H1 (cell line): ENCODE results near the gene KLHDC8B. TPM values are rescaled to one million over a fixed set of nuclear protein-coding genes. Genes with fewer than 3 reads are reported as not detected.
A peak's percentile ranks its signal among the peaks of the same experiment; 100 is the strongest.

Experiments
- CTCF ChIA-PET: fragments of 300-600 bp; sonication (Branson Sonifier 250); formaldehyde crosslinking; loops from one replicate; lab custom pipeline; 2021; ENCODE audit not compliant: partially characterized antibody; lab: Charles Lee
- POLR2A ChIA-PET: fragments of 300-600 bp; sonication (Branson Sonifier 250); formaldehyde crosslinking; loops from one replicate; lab custom pipeline; 2021; ENCODE audit warnings: inconsistent platforms; ENCODE audit not compliant: partially characterized antibody; lab: Charles Lee
- DNase-seq, 2 experiments: peaks; one replicate each; pipeline versions ENCODE4 v3.0.0 to v3.0.0-alpha.2; 2010 to 2022; ENCODE audit warnings: low spot score in 2 of 2, low read depth in 1 of 2, mixed read lengths in 1 of 2
- FAIRE-seq: peaks from 2 replicates; lab custom pipeline; 2011; peaks lifted over from hg19 to GRCh38; lab: Jason Lieb, UNC
- H2AFZ ChIP-seq: 2 replicates; pipeline ENCODE4 v1.8.1; 2012; ENCODE audit warnings: low read length, inconsistent platforms
- H2AK5ac ChIP-seq: 2 replicates; pipeline ENCODE4 v1.6.1; 2013; ENCODE audit warnings: low read depth, low read length
- H2BK120ac ChIP-seq: replicated peaks from 2 replicates; pipeline ENCODE3; 2013; ENCODE audit warnings: low read depth, low read length, inconsistent platforms
- H2BK12ac ChIP-seq: 2 replicates; pipeline ENCODE4 v1.6.1; 2013; ENCODE audit warnings: low read depth, low read length
- H2BK15ac ChIP-seq: 2 replicates; pipeline ENCODE4 v1.6.1; 2013; ENCODE audit warnings: low read length
- H2BK20ac ChIP-seq: 2 replicates; pipeline ENCODE4 v1.6.1; 2013; ENCODE audit warnings: low read length
- H2BK5ac ChIP-seq: 2 replicates; pipeline ENCODE4 v1.6.1; 2013; ENCODE audit warnings: low read depth, low read length
- H3K14ac ChIP-seq: 2 replicates; pipeline ENCODE4 v1.6.1; 2013; ENCODE audit warnings: inconsistent platforms; ENCODE audit not compliant: insufficient read length
- H3K18ac ChIP-seq: 2 replicates; pipeline ENCODE4 v1.6.1; 2013; ENCODE audit warnings: low read length; ENCODE audit errors: extremely low read depth
- H3K23ac ChIP-seq: 2 replicates; pipeline ENCODE4 v1.6.1; 2013; ENCODE audit warnings: inconsistent platforms; ENCODE audit not compliant: insufficient read length
- H3K23me2 ChIP-seq: 2 replicates; pipeline ENCODE4 v1.6.1; 2013; ENCODE audit warnings: low read depth, low read length
- H3K27ac ChIP-seq: 2 replicates; pipeline ENCODE4 v1.6.1; 2011; ENCODE audit warnings: low read depth, low read length, inconsistent platforms
- H3K27me3 ChIP-seq, 4 experiments: replicated peaks in 1 of 4; 1 replicate in 1 of 4; 2 replicates in 3 of 4; pipeline versions ENCODE4 v1.6.1 to v1.8.1; 2011 to 2013; ENCODE audit warnings: low read length in 3 of 4, mild to moderate bottlenecking in 3 of 4, inconsistent platforms in 2 of 4, mixed read lengths in 2 of 4, moderate library complexity in 1 of 4; ENCODE audit not compliant: control insufficient read depth in 3 of 4, insufficient read depth in 3 of 4; ENCODE audit errors: extremely low read depth in 1 of 4
- H3K36me3 ChIP-seq, 4 experiments: 2 replicates each; pipeline versions ENCODE4 v1.6.1 to v1.8.1; 2011 to 2013; ENCODE audit warnings: mild to moderate bottlenecking in 4 of 4, low read length in 3 of 4, moderate library complexity in 2 of 4, control low read depth in 1 of 4, inconsistent platforms in 1 of 4; ENCODE audit not compliant: insufficient read depth in 4 of 4, control insufficient read depth in 2 of 4
- H3K4ac ChIP-seq: replicated peaks from 2 replicates; pipeline ENCODE3; 2013; ENCODE audit warnings: low read length, low read depth, mixed read lengths, inconsistent platforms; ENCODE audit not compliant: insufficient read length
- H3K4me1 ChIP-seq, 4 experiments: replicated peaks in 1 of 4; 1 replicate in 1 of 4; 2 replicates in 3 of 4; pipeline versions ENCODE4 v1.6.1 to v1.8.1; 2011 to 2013; ENCODE audit warnings: low read length in 3 of 4, inconsistent platforms in 2 of 4, mixed read lengths in 1 of 4; ENCODE audit not compliant: insufficient read depth in 4 of 4, control insufficient read depth in 3 of 4
- H3K4me2 ChIP-seq, 2 experiments: 2 replicates each; pipeline versions ENCODE4 v1.6.1 to v1.8.1; 2011 to 2013; ENCODE audit warnings: low read depth in 2 of 2, low read length in 2 of 2, control low read depth in 1 of 2, inconsistent platforms in 1 of 2, mild to moderate bottlenecking in 1 of 2; ENCODE audit not compliant: insufficient read depth in 1 of 2
- H3K4me3 ChIP-seq, 4 experiments: fragments of 200-600, 300-600 bp in 1 of 4; sonication (generic), shearing (Covaris generic), sonication (Bioruptor Twin) in 1 of 4; 2 replicates each; pipeline versions ENCODE4 v1.5.1 to v1.8.1; 2011 to 2016; ENCODE audit warnings: low read length in 4 of 4, low read depth in 3 of 4, control low read depth in 2 of 4, inconsistent platforms in 2 of 4, mild to moderate bottlenecking in 2 of 4, mixed read lengths in 1 of 4, moderate library complexity in 1 of 4; ENCODE audit not compliant: insufficient read depth in 2 of 4; ENCODE audit errors: extremely low read depth in 1 of 4
- H3K56ac ChIP-seq: replicated peaks from 2 replicates; pipeline ENCODE3; 2013; ENCODE audit warnings: low read depth, mild to moderate bottlenecking, mixed read lengths, low read length, inconsistent platforms; ENCODE audit not compliant: insufficient read length
- H3K79me1 ChIP-seq: 2 replicates; pipeline ENCODE4 v1.6.1; 2013; ENCODE audit warnings: low read depth, low read length, control low read depth
- H3K79me2 ChIP-seq, 2 experiments: 2 replicates each; pipeline versions ENCODE4 v1.6.1 to v1.8.1; 2012 to 2013; ENCODE audit warnings: low read length in 2 of 2, mild to moderate bottlenecking in 2 of 2, inconsistent platforms in 1 of 2; ENCODE audit not compliant: insufficient read depth in 2 of 2, control insufficient read depth in 1 of 2
- H3K9ac ChIP-seq, 4 experiments: replicated peaks in 1 of 4; 1 replicate in 1 of 4; 2 replicates in 3 of 4; pipeline versions ENCODE4 v1.6.1 to v1.8.1; 2011 to 2013; ENCODE audit warnings: low read depth in 3 of 4, low read length in 3 of 4, control low read depth in 2 of 4, mild to moderate bottlenecking in 2 of 4, moderate library complexity in 2 of 4, inconsistent platforms in 1 of 4; ENCODE audit errors: extremely low read depth in 1 of 4
- H3K9me3 ChIP-seq, 2 experiments: 2 replicates each; pipeline versions ENCODE4 v1.6.1 to v1.8.1; 2012 to 2013; ENCODE audit warnings: mild to moderate bottlenecking in 2 of 2, moderate library complexity in 2 of 2, control low read depth in 1 of 2, inconsistent platforms in 1 of 2, low read depth in 1 of 2, low read length in 1 of 2, mixed read lengths in 1 of 2; ENCODE audit not compliant: insufficient read depth in 2 of 2
- H4K20me1 ChIP-seq, 2 experiments: replicated peaks in 1 of 2; 2 replicates each; pipeline versions ENCODE3 to v1.8.1; 2011 to 2013; ENCODE audit warnings: inconsistent platforms in 2 of 2, low read length in 2 of 2, mild to moderate bottlenecking in 1 of 2; ENCODE audit not compliant: insufficient read depth in 2 of 2, control insufficient read depth in 1 of 2
- H4K5ac ChIP-seq: 2 replicates; pipeline ENCODE4 v1.6.1; 2013; ENCODE audit warnings: low read length, low read depth, mixed read lengths, inconsistent platforms; ENCODE audit not compliant: insufficient read length
- H4K8ac ChIP-seq: 2 replicates; pipeline ENCODE4 v1.8.0; 2013; ENCODE audit warnings: mild to moderate bottlenecking, moderate library complexity, low read length, inconsistent platforms; ENCODE audit not compliant: insufficient read depth; ENCODE audit errors: extremely low read depth
- H4K91ac ChIP-seq: replicated peaks from 2 replicates; pipeline ENCODE3; 2013; ENCODE audit warnings: low read length, mixed read lengths, inconsistent platforms; ENCODE audit not compliant: insufficient read length
- ASH2L ChIP-seq: fragments of 200-600, 300-600 bp; sonication (generic); IDR thresholded peaks from one replicate; pipeline ENCODE4 v1.7.1; 2017; ENCODE audit warnings: low read length
- BACH1 ChIP-seq: IDR thresholded peaks from 2 replicates; pipeline ENCODE4 v1.6.1; 2012; ENCODE audit warnings: low read length, improper control_type of control experiment
- EP300 ChIP-seq, 2 experiments: IDR thresholded peaks; 1 replicate in 1 of 2; 2 replicates in 1 of 2; pipeline ENCODE4 v1.6.1; 2011 to 2012; ENCODE audit warnings: low read depth in 2 of 2, low read length in 2 of 2, mild to moderate bottlenecking in 2 of 2, borderline replicate concordance in 1 of 2, inconsistent platforms in 1 of 2, moderate library complexity in 1 of 2
- FOSL1 ChIP-seq: IDR thresholded peaks from 2 replicates; pipeline ENCODE4 v1.6.1; 2011; ENCODE audit warnings: mild to moderate bottlenecking, low read depth, low read length, moderate library complexity; ENCODE audit not compliant: insufficient read depth
- GTF2F1 ChIP-seq: IDR thresholded peaks from 2 replicates; pipeline ENCODE4 v1.6.1; 2012; ENCODE audit warnings: low read depth, low read length, improper control_type of control experiment, borderline replicate concordance
- JUND ChIP-seq: IDR thresholded peaks from 2 replicates; pipeline ENCODE4 v1.6.1; 2011; ENCODE audit warnings: mild to moderate bottlenecking, improper control_type of control experiment, low read length
- KDM4A ChIP-seq: IDR thresholded peaks from one replicate; pipeline ENCODE4 v1.7.1; 2012; ENCODE audit warnings: low read depth, mild to moderate bottlenecking, moderate library complexity, low read length, inconsistent platforms; ENCODE audit not compliant: severe bottlenecking
- POLR2AphosphoS5 ChIP-seq: IDR thresholded peaks from 2 replicates; pipeline ENCODE4 v1.6.1; 2011; ENCODE audit warnings: low read depth, low read length
- POU5F1 ChIP-seq: IDR thresholded peaks from 2 replicates; pipeline ENCODE4 v1.6.1; 2011; ENCODE audit warnings: low read depth, mild to moderate bottlenecking, low read length, moderate library complexity
- SIRT6 ChIP-seq: IDR thresholded peaks from one replicate; pipeline ENCODE4 v1.7.1; 2012; ENCODE audit warnings: low read length, inconsistent platforms
- SRF ChIP-seq: IDR thresholded peaks from 2 replicates; pipeline ENCODE4 v1.6.1; 2011; ENCODE audit warnings: mild to moderate bottlenecking, low read depth, low read length, moderate library complexity
- TCF12 ChIP-seq: IDR thresholded peaks from 2 replicates; pipeline ENCODE4 v1.6.1; 2011; ENCODE audit warnings: low read depth, mild to moderate bottlenecking, low read length
- YY1 ChIP-seq: IDR thresholded peaks from 2 replicates; pipeline ENCODE4 v1.6.1; 2011; ENCODE audit warnings: low read depth, mild to moderate bottlenecking, low read length
- WGBS, 2 experiments: shearing (Covaris generic) in 1 of 2; methylation state at CpG; one replicate each; pipeline versions ENCODE4 v1.1.6 to v1.1.7; 2013 to 2015; ENCODE audit warnings: low lambda C conversion rate in 2 of 2, mixed read lengths in 2 of 2, inconsistent platforms in 1 of 2, low coverage in 1 of 2, missing lambda C conversion rate in 1 of 2; ENCODE audit not compliant: insufficient replicate concordance in 2 of 2, insufficient coverage in 1 of 2, insufficient read length in 1 of 2; ENCODE audit errors: extremely low coverage in 1 of 2, missing lambda C conversion rate in 1 of 2; 5-methylcytosine and 5-hydroxymethylcytosine counted together
- polyA plus RNA-seq, 7 experiments: library from polyadenylated mRNA; depleted of rRNA in 3 of 7; stranded (reverse) in 5 of 7; unstranded in 2 of 7; fragments of >200 nt in 5 of 7; fragments of 200-250 nt in 2 of 7; gene quantifications; 1 replicate in 5 of 7; 2 replicates in 1 of 7; 4 replicates in 1 of 7; pipeline versions ENCODE4 v1.2.1 to v1.2.3, GENCODE V29; 2011 to 2013; ENCODE audit warnings: missing spikeins in 2 of 7, mixed read lengths in 2 of 7
- total RNA-seq: library from RNA; stranded (reverse); fragmentation: NEBNext Ultra II Directional; extraction: Animal tissue kit (Norgen Biotek cat#: 25700); gene quantifications from 2 replicates; pipeline ENCODE4 v1.2.1, GENCODE V29; 2021
- TF ChIP-seq, protein P1 (sequence below): IDR thresholded peaks from 2 replicates; pipeline ENCODE4 v1.6.1; 2012; ENCODE audit warnings: inconsistent platforms

Gene KLHDC8B
- total and polyA plus RNA-seq, 2 of the 8 experiments (the other 6 are each of a cell fraction or from before 2014, with no cell fraction given), result 15.8 to 21.3 TPM

DNA sequence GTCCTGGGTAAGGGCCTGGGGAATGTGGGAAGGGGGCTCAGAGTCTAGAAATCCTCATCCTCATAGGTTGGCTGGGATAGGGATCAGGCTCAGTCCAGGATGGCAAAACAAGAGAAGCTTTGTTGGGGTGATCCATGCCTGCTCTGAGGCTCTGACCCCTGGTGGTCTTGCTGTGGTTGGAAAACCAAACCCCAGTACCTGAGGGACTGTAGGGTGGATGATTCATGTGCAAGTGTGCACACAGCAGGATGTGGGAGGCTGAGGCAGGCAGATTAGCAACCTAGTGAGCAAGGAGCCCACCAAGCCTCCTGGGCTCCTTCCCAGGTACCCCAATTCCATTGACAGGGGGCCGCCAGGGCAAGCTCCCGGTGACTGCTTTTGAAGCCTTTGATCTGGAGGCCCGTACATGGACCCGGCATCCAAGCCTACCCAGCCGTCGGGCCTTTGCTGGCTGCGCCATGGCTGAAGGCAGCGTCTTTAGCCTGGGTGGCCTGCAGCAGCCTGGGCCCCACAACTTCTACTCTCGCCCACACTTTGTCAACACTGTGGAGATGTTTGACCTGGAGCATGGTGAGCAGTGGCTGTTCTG, 3.1 kb downstream of the KLHDC8B start:
- POLR2A ChIA-PET, result interaction anchor here (0.6 to 2.2 kb wide), 2 partner anchors 296 to 426 kb away, joined by 3 to 6 read pairs; partner anchors contain the start of gene DAG1
- Histone ChIP-seq H3K23me2 (peaks cover 7% of the 10 kb centered on the region), H3K4me1 (peaks cover 0 to 22% (median 13%) of the 10 kb centered on the region in 4 experiments; a peak in 6 of 7 replicates), H3K14ac (no peak overlapping the region), H4K91ac (no peak overlapping the region), H2AFZ (no peak overlapping the region), H3K4ac (no peak overlapping the region), H3K4me2 (no peak overlapping the region; a peak in 1 of 4 replicates), H2BK120ac (no peak overlapping the region), H4K8ac (no peak overlapping the region), H3K27me3 (no peaks in the 10 kb centered on the region; a peak in 1 of 7 replicates), H3K23ac (no peak overlapping the region), H3K4me3 (no peak overlapping the region), H2BK20ac (no peak overlapping the region), H4K20me1 (no peaks in the 10 kb centered on the region), H3K79me2 (no peaks in the 10 kb centered on the region), H3K36me3 (no peaks in the 10 kb centered on the region), H3K27ac (0 out of 2 replicates have a peak overlapping the region, but pooled peaks have one; percentile 24), H3K9me3 (no peaks in the 10 kb centered on the region), H2AK5ac (no peak overlapping the region), H2BK15ac (no peak overlapping the region), H3K56ac (no peak overlapping the region), H3K9ac (no peak overlapping the region), H3K79me1 (no peaks in the 10 kb centered on the region), H2BK5ac (no peak overlapping the region), H4K5ac (no peak overlapping the region), H2BK12ac (no peak overlapping the region), H3K18ac (no peak overlapping the region)
- FAIRE-seq (no peak), DNase-seq (no peak)
- CTCF ChIA-PET, result interaction anchor here (0.7 to 1.8 kb wide), 2 partner anchors 82 to 275 kb away, joined by 4 read pairs; no protein-coding TSS in a partner anchor
- 95% methylated on average over 9 of the region's 9 CpGs; no CpG with 5 or more reads in 1 of the 2 experiments for WGBS, 2 experiments
- TF ChIP-seq ASH2L, result no peak
- no peak for TF ChIP-seq KDM4A
- no peak for TF ChIP-seq GTF2F1
- TF ChIP-seq BACH1, result no peak
- no peak for TF ChIP-seq FOSL1
- no peak for TF ChIP-seq SIRT6
- no peak for TF ChIP-seq POLR2AphosphoS5
- TF ChIP-seq, protein P1, sequence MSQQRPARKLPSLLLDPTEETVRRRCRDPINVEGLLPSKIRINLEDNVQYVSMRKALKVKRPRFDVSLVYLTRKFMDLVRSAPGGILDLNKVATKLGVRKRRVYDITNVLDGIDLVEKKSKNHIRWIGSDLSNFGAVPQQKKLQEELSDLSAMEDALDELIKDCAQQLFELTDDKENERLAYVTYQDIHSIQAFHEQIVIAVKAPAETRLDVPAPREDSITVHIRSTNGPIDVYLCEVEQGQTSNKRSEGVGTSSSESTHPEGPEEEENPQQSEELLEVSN, result no peak
- no peak for TF ChIP-seq JUND
- no peak for TF ChIP-seq EP300 (IDR thresholded peaks at IDR 0.05; ENCODE audit: borderline replicate concordance in 1 of 2, low read depth in 2 of 2, low read length in 2 of 2)
- TF ChIP-seq POU5F1, result no peak
- TF ChIP-seq YY1, result no peak
- no peak for TF ChIP-seq SRF
- TF ChIP-seq TCF12, result no peak
